Osteocyte (in vitro differentiated cells): Measurements from ENCODE around the gene LBP. TPM values are rescaled to one million over a fixed set of nuclear protein-coding genes. Genes with fewer than 3 reads are reported as not detected.
A peak's percentile ranks its signal among the peaks of the same experiment; 100 is the strongest.

Experiments
- DNase-seq: peaks from one replicate; pipeline ENCODE4 v3.0.0; 2021; ENCODE audit warnings: mixed read lengths; ENCODE audit not compliant: unreplicated experiment; ENCODE audit errors: extremely low spot score
- H3K27ac Mint-ChIP-seq: one replicate; pipeline ENCODE4 v1.8.0; 2021; ENCODE audit warnings: mild to moderate bottlenecking, mixed read lengths; ENCODE audit not compliant: unreplicated experiment
- H3K27me3 Mint-ChIP-seq: one replicate; pipeline ENCODE4 v1.8.0; 2021; ENCODE audit warnings: mixed read lengths; ENCODE audit not compliant: unreplicated experiment
- H3K36me3 Mint-ChIP-seq: one replicate; pipeline ENCODE4 v1.8.0; 2021; ENCODE audit warnings: mixed read lengths; ENCODE audit not compliant: unreplicated experiment
- H3K4me1 Mint-ChIP-seq: one replicate; pipeline ENCODE4 v1.8.0; 2021; ENCODE audit warnings: mixed read lengths; ENCODE audit not compliant: unreplicated experiment
- H3K4me3 Mint-ChIP-seq: one replicate; pipeline ENCODE4 v1.8.0; 2021; ENCODE audit warnings: mild to moderate bottlenecking, moderate library complexity, mixed read lengths; ENCODE audit not compliant: unreplicated experiment
- H3K9me3 Mint-ChIP-seq: one replicate; pipeline ENCODE4 v1.8.0; 2021; ENCODE audit warnings: mixed read lengths; ENCODE audit not compliant: unreplicated experiment
- total RNA-seq: library from RNA; stranded (reverse); gene quantifications from 2 replicates; pipeline ENCODE4 v1.2.1, GENCODE V29; 2021
- TF ChIP-seq, protein P1 (sequence below): fragments of 200-600 bp; sonication (generic); IDR thresholded peaks from 2 replicates; pipeline ENCODE4 v1.5.0; 2021; ENCODE audit warnings: antibody characterized with exemption, mild to moderate bottlenecking, moderate library complexity

The LBP gene
- total RNA-seq, 1 donor from 2014 or later: not detected

DNA sequence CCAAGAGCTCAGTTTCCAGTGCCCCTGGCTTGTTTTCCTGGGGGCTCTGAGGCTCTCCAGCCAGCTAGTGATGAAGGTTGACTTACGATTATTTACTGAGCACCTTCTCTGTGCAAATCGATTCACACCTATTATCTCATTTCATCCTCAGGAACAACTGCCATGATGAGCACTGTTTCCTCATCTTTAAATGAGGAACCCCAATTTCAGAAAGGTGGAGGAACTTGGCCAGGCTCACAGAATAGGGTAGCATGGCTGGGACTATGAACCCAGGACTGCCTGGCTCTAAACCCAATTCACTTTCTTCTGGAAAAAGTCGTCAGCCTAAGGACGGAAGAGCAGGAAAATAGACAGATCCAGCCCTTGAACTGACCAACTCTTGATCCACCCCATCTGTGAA lies 45.8 kb upstream of the LBP start:
- Mint-ChIP-seq H3K27me3 (peaks cover 3% of the 10 kb centered on the region), H3K4me1 (peaks cover 34% of the 10 kb centered on the region), H3K4me3 (no peak overlapping the region), H3K36me3 (no peaks in the 10 kb centered on the region), H3K27ac (peak overlapping the region; percentile 5), H3K9me3 (no peaks in the 10 kb centered on the region)
- TF ChIP-seq, protein P1, sequence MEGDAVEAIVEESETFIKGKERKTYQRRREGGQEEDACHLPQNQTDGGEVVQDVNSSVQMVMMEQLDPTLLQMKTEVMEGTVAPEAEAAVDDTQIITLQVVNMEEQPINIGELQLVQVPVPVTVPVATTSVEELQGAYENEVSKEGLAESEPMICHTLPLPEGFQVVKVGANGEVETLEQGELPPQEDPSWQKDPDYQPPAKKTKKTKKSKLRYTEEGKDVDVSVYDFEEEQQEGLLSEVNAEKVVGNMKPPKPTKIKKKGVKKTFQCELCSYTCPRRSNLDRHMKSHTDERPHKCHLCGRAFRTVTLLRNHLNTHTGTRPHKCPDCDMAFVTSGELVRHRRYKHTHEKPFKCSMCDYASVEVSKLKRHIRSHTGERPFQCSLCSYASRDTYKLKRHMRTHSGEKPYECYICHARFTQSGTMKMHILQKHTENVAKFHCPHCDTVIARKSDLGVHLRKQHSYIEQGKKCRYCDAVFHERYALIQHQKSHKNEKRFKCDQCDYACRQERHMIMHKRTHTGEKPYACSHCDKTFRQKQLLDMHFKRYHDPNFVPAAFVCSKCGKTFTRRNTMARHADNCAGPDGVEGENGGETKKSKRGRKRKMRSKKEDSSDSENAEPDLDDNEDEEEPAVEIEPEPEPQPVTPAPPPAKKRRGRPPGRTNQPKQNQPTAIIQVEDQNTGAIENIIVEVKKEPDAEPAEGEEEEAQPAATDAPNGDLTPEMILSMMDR: no peak
- DNase-seq: no peak

DNA sequence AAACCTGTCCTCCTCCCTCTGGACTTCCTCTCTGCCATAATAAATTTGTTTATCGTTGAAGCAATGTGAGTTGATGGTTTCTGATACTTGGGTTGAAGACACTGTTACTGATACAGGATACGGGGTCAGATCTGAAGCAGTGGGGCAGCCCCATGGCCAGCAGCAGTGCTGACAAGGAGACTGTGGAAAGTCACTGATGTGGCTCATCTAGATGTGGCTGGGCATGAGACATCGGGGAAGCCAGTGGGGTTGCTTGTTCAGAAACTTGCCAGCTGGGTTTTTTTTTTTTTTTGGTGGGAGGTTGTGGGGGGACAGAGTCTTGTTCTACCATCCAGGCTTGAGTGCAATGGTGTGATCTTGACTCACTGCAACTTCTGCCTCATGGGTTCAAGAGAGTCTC lies 45.0 kb upstream of the LBP start:
- peak overlapping the region; percentile 19 for H3K27ac Mint-ChIP-seq
- peaks cover 3% of the 10 kb centered on the region for H3K27me3 Mint-ChIP-seq
- no peaks in the 10 kb centered on the region for H3K36me3 Mint-ChIP-seq
- no peak for DNase-seq
- no peak overlapping the region for H3K4me3 Mint-ChIP-seq
- peaks cover 32% of the 10 kb centered on the region for H3K4me1 Mint-ChIP-seq
- TF ChIP-seq, protein P1: no peak
- no peaks in the 10 kb centered on the region for H3K9me3 Mint-ChIP-seq

DNA sequence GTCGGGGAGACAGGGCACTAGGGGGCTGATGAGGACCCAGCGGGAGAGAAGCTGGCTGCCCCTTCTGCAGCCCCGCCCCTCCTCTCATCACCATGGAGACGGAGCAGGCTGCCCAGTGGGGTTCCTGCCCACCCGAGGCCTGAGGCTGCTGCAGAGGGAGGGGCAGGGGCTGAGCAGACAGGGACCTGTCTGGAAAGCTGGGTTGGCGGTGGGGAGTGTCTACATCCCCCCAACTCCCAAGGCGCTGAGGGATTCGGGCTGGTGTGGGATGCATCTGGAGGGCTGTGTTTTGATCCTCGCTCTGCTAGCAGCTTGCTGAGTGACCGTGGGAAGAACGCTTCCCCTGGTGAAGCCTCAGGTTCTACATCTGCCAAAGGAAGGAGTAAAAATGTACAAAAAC lies 43.5 kb upstream of the LBP start:
- Mint-ChIP-seq H3K4me1 (peaks cover 30% of the 10 kb centered on the region), H3K36me3 (no peaks in the 10 kb centered on the region), H3K9me3 (no peaks in the 10 kb centered on the region), H3K27ac (peak overlapping the region; percentile 56), H3K27me3 (peaks cover 3% of the 10 kb centered on the region), H3K4me3 (no peak overlapping the region)
- no peak for DNase-seq
- TF ChIP-seq, protein P1: no peak

DNA sequence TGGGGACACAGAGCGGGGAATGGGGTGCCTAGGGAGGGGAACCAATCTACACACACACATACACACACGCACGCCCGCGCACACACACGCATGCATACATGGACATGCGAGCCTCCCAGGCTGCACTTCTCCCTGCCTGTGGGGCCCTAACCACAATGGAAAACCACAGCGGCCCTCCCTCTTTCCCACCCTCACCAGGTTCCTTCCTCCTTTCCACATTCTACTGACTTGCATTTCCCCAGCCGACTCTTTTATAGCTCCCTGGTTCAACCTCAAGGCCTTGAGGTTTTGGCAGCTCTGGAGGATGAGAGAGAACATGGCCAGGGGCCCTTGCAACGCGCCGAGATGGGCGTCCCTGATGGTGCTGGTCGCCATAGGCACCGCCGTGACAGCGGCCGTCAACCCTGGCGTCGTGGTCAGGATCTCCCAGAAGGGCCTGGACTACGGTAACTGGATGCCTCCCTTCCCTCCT lies 42.3 kb upstream of the LBP start, which contains the start of gene BPI:
TSS of gene BPI (plus strand) at position 249 of the 472 bp plus-strand sequence. CDS start at position 317, 68 bp downstream.
- no peak within 1 kb of the TSS for H3K4me3 Mint-ChIP-seq
- TF ChIP-seq, protein P1: no peak
- peak within 1 kb of the TSS; percentile 56 for H3K27ac Mint-ChIP-seq
- no peak for DNase-seq
- H3K9me3 Mint-ChIP-seq: no peaks in the 10 kb centered on the region
- H3K36me3 Mint-ChIP-seq: no peaks in the 10 kb centered on the region
- H3K27me3 Mint-ChIP-seq: peaks cover 3% of the 10 kb centered on the region
- H3K4me1 Mint-ChIP-seq: peaks cover 23% of the 10 kb centered on the region

DNA sequence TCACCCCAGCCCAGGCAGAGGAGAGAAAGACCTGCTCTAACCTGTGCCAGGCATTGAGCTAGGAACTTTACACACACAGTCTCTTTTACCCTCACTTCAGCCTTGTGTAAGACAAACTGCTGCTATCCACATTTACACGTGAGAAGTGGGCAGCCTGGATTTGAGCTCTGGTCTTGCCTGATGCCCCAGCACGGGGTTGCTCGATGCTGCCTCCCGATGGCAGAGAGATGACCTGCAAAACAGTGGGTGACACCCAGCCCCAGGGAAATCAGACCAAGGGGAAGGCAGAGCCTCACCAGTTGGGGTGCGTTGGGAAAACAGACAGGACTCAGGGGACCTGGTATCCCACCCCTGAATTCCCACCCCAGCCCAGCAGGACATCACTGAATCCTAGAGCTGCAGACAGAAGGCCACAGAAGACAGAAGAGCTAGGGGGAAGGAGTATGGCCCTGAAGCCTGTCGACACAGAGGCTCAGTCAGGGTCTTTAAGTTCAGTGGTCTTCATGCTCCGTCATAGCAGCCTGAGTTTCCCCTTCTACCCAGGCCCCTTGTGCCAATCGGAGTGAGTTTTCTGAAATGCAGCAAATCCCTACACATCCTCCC lies 41.3 kb upstream of the LBP start:
- no peak overlapping the region for H3K4me3 Mint-ChIP-seq
- peaks cover 3% of the 10 kb centered on the region for H3K27me3 Mint-ChIP-seq
- no peaks in the 10 kb centered on the region for H3K36me3 Mint-ChIP-seq
- TF ChIP-seq, protein P1: peak; percentile 55
- no peak for DNase-seq
- H3K27ac Mint-ChIP-seq: no peak overlapping the region
- H3K4me1 Mint-ChIP-seq: peaks cover 19% of the 10 kb centered on the region
- H3K9me3 Mint-ChIP-seq: no peaks in the 10 kb centered on the region
